KOPT-K1 (cell line): ENCODE data around the gene ZFP92.

Experiments used
- H3K27ac ChIP-seq: fragments of 200-600 bp; sonication (generic); 2 replicates; pipeline ENCODE4 v1.5.1; 2016; ENCODE audit warnings: antibody characterized with exemption, mild to moderate bottlenecking, low read depth, low read length; ENCODE audit not compliant: poor library complexity, severe bottlenecking
- H3K36me3 ChIP-seq: fragments of 200-600 bp; sonication (generic); 2 replicates; pipeline ENCODE4 v1.5.1; 2017; ENCODE audit warnings: antibody characterized with exemption, mild to moderate bottlenecking, low read length, moderate library complexity; ENCODE audit not compliant: insufficient read depth
- H3K9me3 ChIP-seq: fragments of 200-600 bp; sonication (generic); 2 replicates; pipeline ENCODE4 v1.5.1; 2017; ENCODE audit warnings: antibody characterized with exemption, low read length, mild to moderate bottlenecking; ENCODE audit not compliant: insufficient read depth, poor library complexity, severe bottlenecking

Gene ZFP92

DNA sequence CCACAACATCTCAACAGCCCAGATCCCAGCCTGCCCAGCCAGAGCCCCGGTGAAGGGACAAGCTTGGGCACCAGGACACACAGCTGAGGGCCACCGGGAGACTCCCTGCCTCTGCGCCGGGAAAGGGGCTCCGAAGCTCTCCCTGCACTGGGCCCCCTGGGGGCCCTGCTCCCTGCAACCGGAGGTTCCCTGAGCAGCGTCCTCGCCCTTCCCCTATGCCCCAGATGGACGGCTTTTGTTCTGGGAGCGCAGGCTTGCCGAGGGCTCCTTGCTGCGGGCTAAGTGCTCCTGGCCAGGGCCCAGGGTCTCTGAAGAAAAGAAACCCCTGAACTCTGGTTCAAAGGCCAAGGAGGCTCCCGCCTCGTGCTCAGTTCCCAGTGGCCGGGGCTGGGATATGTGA, 899 bp upstream of the ZFP92 start:
- Histone ChIP-seq H3K36me3 (no peaks in the 10 kb centered on the region), H3K9me3 (no peaks in the 10 kb centered on the region), H3K27ac (no peak overlapping the region)

DNA sequence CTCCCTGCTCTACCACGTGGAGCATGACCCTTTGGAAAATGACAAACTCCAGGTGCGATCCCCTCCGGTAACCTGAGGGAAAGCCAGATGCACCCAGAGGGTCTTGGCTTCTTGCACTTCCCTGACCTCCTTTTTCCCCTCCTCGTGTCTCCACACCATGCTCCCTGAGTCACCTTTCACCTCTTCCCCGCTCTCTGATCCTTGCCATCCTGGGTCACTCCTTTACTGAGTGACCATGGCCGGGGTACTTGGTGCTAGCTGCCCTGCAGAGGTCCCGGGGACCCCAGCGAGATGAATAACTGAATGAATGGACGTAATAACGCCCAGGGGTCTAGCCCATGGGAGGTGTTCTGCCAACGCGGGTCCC, 401 bp upstream of the ZFP92 start:
- H3K9me3 ChIP-seq: no peaks in the 10 kb centered on the region
- no peaks in the 10 kb centered on the region for H3K36me3 ChIP-seq
- H3K27ac ChIP-seq: no peak overlapping the region

DNA sequence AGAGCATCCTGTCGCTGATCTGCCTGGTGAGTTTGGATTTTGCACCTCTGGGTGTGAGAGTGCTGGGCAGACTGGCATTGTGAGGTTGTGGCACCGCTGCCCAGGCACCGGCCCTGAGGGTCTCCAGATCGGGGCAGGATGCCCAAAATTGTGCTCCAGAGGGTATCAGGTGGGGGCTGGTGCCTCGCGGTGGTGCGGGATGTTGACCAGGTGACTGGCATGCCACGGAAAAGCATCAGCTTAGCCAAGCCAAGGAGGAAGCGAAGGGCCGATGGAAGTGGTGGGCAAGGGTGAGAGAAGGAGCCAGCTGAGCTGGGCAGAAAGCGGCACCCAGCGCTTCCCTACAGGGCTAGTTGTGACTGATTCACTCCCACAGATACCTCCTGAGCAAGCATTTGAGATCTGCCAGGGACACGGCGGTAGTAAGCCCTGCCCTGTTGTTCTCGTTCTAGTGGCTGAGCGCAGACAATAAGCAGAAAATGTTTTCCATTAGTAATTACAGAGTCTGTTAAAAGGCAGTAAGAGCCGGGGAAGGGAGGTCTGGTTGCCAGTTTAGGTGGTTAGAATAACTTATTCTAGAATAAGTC, 809 bp downstream of the ZFP92 start:
- H3K36me3 ChIP-seq: no peaks in the 10 kb centered on the region
- no peaks in the 10 kb centered on the region for H3K9me3 ChIP-seq
- no peak overlapping the region for H3K27ac ChIP-seq

- H3K36me3 ChIP-seq: no peaks in the 10 kb centered on the region
- no peaks in the 10 kb centered on the region for H3K9me3 ChIP-seq
- no peak overlapping the region for H3K27ac ChIP-seq
Measured at GRCh38 chrX:153412746-153413720, 1.8 kb downstream of the ZFP92 start.

- no peak overlapping the region for H3K27ac ChIP-seq
- H3K9me3 ChIP-seq: no peaks in the 10 kb centered on the region
- H3K36me3 ChIP-seq: no peaks in the 10 kb centered on the region
Measured at GRCh38 chrX:153413731-153414130, 2.5 kb downstream of the ZFP92 start.

- Histone ChIP-seq H3K9me3 (no peaks in the 10 kb centered on the region), H3K27ac (no peak overlapping the region)
Measured at GRCh38 chrX:153414856-153415510, 3.7 kb downstream of the ZFP92 start.

DNA sequence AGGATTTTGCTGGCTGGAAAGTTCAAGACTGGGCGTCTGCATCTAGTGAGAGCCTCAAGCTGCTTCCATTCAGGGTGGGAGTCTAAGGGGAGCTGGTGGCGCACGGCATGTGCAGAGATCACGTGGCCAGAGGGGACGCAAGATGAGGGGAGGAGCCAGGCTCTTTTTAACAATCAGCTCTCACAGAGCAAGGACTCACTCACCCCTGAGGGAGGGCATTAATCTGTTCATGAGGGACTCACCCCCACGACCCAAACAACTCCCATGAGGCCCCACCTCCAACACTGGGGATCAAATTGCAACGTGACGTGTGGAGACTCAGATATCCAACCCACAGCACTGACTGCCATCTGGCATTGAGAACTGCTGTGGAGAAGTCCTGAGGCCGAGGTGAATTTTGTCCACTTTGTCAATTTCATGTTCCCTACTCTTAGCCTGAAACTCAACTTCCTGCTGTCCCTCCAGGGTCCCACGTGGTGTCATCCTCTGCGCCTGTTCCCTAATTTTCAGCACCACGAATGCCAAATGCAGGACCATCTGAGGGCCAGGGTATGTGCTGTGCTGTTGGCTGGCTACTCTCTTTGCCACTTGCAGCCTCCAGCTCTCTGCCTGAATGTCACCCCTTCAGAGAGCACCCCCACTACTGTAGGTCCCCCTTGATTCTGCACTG, 5.6 kb downstream of the ZFP92 start:
- Histone ChIP-seq H3K36me3 (no peaks in the 10 kb centered on the region), H3K27ac (no peak overlapping the region), H3K9me3 (no peaks in the 10 kb centered on the region)

More at GRCh38 chrX:153414856-153415510, 3.7 kb downstream of the ZFP92 start:
- no peaks in the 10 kb centered on the region for H3K36me3 ChIP-seq

- Histone ChIP-seq H3K27ac (no peak overlapping the region), H3K9me3 (no peaks in the 10 kb centered on the region), H3K36me3 (no peaks in the 10 kb centered on the region)
Measured at GRCh38 chrX:153417637-153418036, 6.4 kb downstream of the ZFP92 start.

DNA sequence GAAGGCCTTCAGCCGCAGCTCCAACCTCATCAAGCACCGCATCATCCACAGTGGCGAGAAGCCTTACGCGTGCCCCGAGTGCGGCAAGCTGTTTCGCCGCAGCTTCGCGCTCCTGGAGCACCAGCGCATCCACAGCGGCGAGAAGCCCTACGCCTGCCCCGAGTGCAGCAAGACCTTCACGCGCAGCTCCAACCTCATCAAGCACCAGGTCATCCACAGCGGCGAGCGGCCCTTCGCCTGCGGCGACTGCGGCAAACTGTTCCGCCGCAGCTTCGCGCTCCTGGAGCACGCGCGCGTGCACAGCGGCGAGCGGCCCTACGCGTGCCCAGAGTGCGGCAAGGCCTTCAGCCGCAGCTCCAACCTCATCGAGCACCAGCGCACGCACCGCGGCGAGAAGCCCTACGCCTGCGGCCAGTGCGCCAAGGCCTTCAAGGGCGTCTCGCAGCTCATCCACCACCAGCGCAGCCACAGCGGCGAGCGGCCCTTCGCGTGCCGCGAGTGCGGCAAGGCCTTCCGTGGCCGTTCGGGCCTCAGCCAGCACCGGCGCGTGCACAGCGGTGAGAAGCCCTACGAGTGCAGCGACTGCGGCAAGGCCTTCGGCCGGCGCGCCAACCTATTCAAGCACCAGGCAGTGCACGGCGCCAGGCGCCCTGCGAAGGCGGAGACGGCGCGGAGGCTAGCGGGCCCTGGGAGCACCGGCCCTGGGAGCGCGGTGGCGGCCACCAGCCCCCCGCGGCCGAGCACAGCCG, 9.8 kb downstream of the ZFP92 start:
- Histone ChIP-seq H3K9me3 (no peaks in the 10 kb centered on the region), H3K36me3 (no peaks in the 10 kb centered on the region), H3K27ac (no peak overlapping the region)

- H3K9me3 ChIP-seq: no peaks in the 10 kb centered on the region
- no peak overlapping the region for H3K27ac ChIP-seq
- H3K36me3 ChIP-seq: no peaks in the 10 kb centered on the region
Measured at GRCh38 chrX:153421856-153422255, 10.6 kb downstream of the ZFP92 start.

- H3K27ac ChIP-seq: no peak overlapping the region
- H3K36me3 ChIP-seq: no peaks in the 10 kb centered on the region
- no peaks in the 10 kb centered on the region for H3K9me3 ChIP-seq
Measured at GRCh38 chrX:153423652-153424051, 12.4 kb downstream of the ZFP92 start.

- no peaks in the 10 kb centered on the region for H3K36me3 ChIP-seq
- no peak overlapping the region for H3K27ac ChIP-seq
- no peaks in the 10 kb centered on the region for H3K9me3 ChIP-seq
Measured at GRCh38 chrX:153426204-153426603, 14.9 kb downstream of the ZFP92 start.

DNA sequence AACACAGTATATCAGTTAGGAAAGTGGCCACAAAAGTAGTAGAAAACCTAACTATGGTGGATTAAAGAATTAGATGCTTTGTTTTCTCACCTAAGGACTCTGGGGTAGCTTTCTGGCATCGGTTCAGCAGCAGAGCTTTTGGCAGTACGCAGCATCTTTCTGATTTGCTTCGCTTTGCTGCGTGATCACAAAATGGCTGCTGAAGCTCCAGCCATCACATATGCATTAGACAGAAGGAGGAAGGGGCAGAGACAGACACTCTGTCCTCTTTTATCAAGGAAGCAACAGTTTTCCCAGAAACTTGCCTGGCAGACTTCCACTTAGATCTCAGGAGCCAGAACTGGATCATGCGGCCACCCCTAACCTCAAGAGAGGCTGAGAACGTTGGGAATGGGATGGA, 19.5 kb downstream of the ZFP92 start:
- H3K36me3 ChIP-seq: no peaks in the 10 kb centered on the region
- H3K27ac ChIP-seq: no peak overlapping the region
- no peaks in the 10 kb centered on the region for H3K9me3 ChIP-seq

DNA sequence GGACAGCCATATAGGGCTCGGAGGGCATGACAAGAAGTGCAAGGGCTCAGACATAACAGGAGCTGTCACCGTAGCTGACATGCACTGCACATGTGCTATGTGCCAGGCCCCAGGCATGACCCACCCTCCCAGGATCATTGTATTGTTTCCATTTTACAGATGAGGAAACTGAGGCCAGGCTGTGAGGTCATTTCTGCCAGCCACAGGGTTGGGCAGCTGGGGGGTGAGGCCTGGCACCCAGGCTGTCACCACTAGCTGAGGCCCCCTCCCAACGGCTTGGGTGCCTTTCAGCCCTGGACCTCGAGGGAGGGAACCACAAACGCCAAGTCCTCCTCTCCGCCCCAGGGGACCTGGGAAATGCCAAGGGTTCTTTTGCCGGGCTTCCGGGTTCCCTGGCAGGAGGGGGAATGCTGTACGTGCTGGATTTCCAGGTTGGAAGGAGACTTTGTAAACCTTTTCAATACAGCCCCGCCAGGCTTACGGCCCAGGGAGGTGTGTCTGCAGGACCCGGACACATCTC, 21.9 kb downstream of the ZFP92 start:
- no peak overlapping the region for H3K27ac ChIP-seq
- H3K9me3 ChIP-seq: no peaks in the 10 kb centered on the region
- no peaks in the 10 kb centered on the region for H3K36me3 ChIP-seq
